Neural progenitor cell (in vitro differentiated cells): ENCODE data around the gene GABRG2. TPM values are rescaled to one million over a fixed set of nuclear protein-coding genes. Genes with fewer than 3 reads are reported as not detected.
"Not testable (repeated sequence)": the region's sequence is repeated elsewhere in the genome, so short reads cannot be mapped to it uniquely, and the experiment has no call there.

Source experiments
- DNase-seq: peaks from one replicate; pipeline ENCODE4 v3.0.0-alpha.2; 2016; ENCODE audit warnings: low spot score
- H2AFZ ChIP-seq: fragments of 200-600 bp; sonication (generic); replicated peaks from 2 replicates; pipeline ENCODE4 v1.6.1; 2016; ENCODE audit warnings: antibody characterized with exemption
- H3F3A ChIP-seq: fragments of 200-600 bp; sonication (generic); 2 replicates; pipeline ENCODE4 v1.6.1; 2016; ENCODE audit warnings: antibody characterized with exemption, low read depth
- H3K27ac ChIP-seq: fragments of 200-600 bp; sonication (generic); 2 replicates; pipeline ENCODE4 v1.5.1; 2016; ENCODE audit warnings: mild to moderate bottlenecking
- H3K27me3 ChIP-seq: fragments of 200-600 bp; sonication (generic); 2 replicates; pipeline ENCODE4 v1.6.1; 2016; ENCODE audit warnings: mild to moderate bottlenecking, moderate library complexity
- H3K36me3 ChIP-seq: fragments of 200-600 bp; sonication (generic); 2 replicates; pipeline ENCODE4 v1.5.1; 2016
- H3K4me1 ChIP-seq: fragments of 200-600 bp; sonication (generic); 2 replicates; pipeline ENCODE4 v1.6.1; 2016; ENCODE audit warnings: mixed run types
- H3K4me2 ChIP-seq: fragments of 200-600 bp; sonication (generic); 2 replicates; pipeline ENCODE4 v1.6.1; 2016
- H3K4me3 ChIP-seq: fragments of 200-600 bp; sonication (generic); 2 replicates; pipeline ENCODE4 v1.5.1; 2016
- H3K79me2 ChIP-seq: fragments of 200-600 bp; sonication (generic); 2 replicates; pipeline ENCODE4 v1.6.1; 2016; ENCODE audit warnings: low read depth
- H3K9ac ChIP-seq: fragments of 200-600 bp; sonication (generic); 2 replicates; pipeline ENCODE4 v1.6.1; 2016
- H3K9me3 ChIP-seq: fragments of 200-600 bp; sonication (generic); 2 replicates; pipeline ENCODE4 v1.5.1; 2016; ENCODE audit warnings: low read depth
- H4K20me1 ChIP-seq: fragments of 200-600 bp; sonication (generic); 2 replicates; pipeline ENCODE4 v1.6.1; 2016; ENCODE audit warnings: low read depth
- H3K27ac Mint-ChIP-seq: 3 replicates; pipeline ENCODE4 v1.8.0; 2021; ENCODE audit warnings: mixed read lengths
- H3K27me3 Mint-ChIP-seq: 2 replicates; pipeline ENCODE4 v1.8.0; 2022; ENCODE audit warnings: low read depth, mild to moderate bottlenecking, inconsistent platforms, moderate library complexity, mixed read lengths; ENCODE audit not compliant: insufficient read depth
- H3K36me3 Mint-ChIP-seq: 3 replicates; pipeline ENCODE4 v1.8.0; 2021; ENCODE audit warnings: mixed read lengths
- H3K4me1 Mint-ChIP-seq: 3 replicates; pipeline ENCODE4 v1.8.0; 2021; ENCODE audit warnings: mixed read lengths
- H3K4me3 Mint-ChIP-seq: 3 replicates; pipeline ENCODE4 v1.8.0; 2021; ENCODE audit warnings: mild to moderate bottlenecking, moderate library complexity, mixed read lengths
- H3K9me3 Mint-ChIP-seq: 3 replicates; pipeline ENCODE4 v1.8.0; 2020; ENCODE audit warnings: mixed read lengths
- CTCF ChIP-seq: fragments of 200-600 bp; sonication (generic); IDR thresholded peaks from 2 replicates; pipeline ENCODE4 v1.5.1; 2017; ENCODE audit warnings: antibody characterized with exemption, mild to moderate bottlenecking
- EZH2 ChIP-seq: fragments of 200-600 bp; sonication (generic); IDR thresholded peaks from 2 replicates; pipeline ENCODE4 v1.6.1; 2017; ENCODE audit warnings: antibody characterized with exemption, mild to moderate bottlenecking, moderate library complexity
- EZH2phosphoT487 ChIP-seq: fragments of 200-600 bp; sonication (generic); IDR thresholded peaks from 2 replicates; pipeline ENCODE4 v1.6.1; 2017; ENCODE audit warnings: antibody characterized with exemption
- total RNA-seq: library from RNA; depleted of rRNA; stranded (reverse); fragments of >200 nt; gene quantifications from 2 replicates; pipeline ENCODE4 v1.2.3, GENCODE V29; 2015; ENCODE audit warnings: low replicate concordance

GABRG2 gene
- total RNA-seq, 1 donor from 2014 or later, result 0.64 TPM

GRCh38 chr5:162037431-162037830 lies 30.1 kb upstream of the GABRG2 start:
- Mint-ChIP-seq H3K4me1 (no peaks in the 10 kb centered on the region), H3K4me3 (no peak overlapping the region), H3K36me3 (no peaks in the 10 kb centered on the region), H3K27ac (no peak overlapping the region), H3K9me3 (peaks cover 2% of the 10 kb centered on the region), H3K27me3 (no peaks in the 10 kb centered on the region)
- Histone ChIP-seq H3K79me2 (no peaks in the 10 kb centered on the region), H3K4me3 (no peak overlapping the region), H3K9me3 (no peaks in the 10 kb centered on the region), H3K36me3 (no peaks in the 10 kb centered on the region), H3K4me1 (no peaks in the 10 kb centered on the region), H2AFZ (no peak overlapping the region), H3K9ac (no peak overlapping the region), H3F3A (no peaks in the 10 kb centered on the region), H3K27me3 (no peaks in the 10 kb centered on the region), H4K20me1 (no peaks in the 10 kb centered on the region), H3K27ac (no peak overlapping the region), H3K4me2 (no peak overlapping the region)
- no peak for TF ChIP-seq CTCF
- TF ChIP-seq EZH2phosphoT487, result no peak
- TF ChIP-seq EZH2, result no peak
- DNase-seq, result no peak

- no peak overlapping the region for H3K27ac Mint-ChIP-seq
- Histone ChIP-seq H3K4me2 (no peak overlapping the region), H3F3A (no peaks in the 10 kb centered on the region), H3K4me1 (no peaks in the 10 kb centered on the region), H3K27me3 (no peaks in the 10 kb centered on the region), H3K79me2 (no peaks in the 10 kb centered on the region), H3K9ac (no peak overlapping the region), H4K20me1 (no peaks in the 10 kb centered on the region), H3K4me3 (no peak overlapping the region), H3K9me3 (no peaks in the 10 kb centered on the region), H3K36me3 (no peaks in the 10 kb centered on the region), H3K27ac (no peak overlapping the region), H2AFZ (no peak overlapping the region)
- H3K36me3 Mint-ChIP-seq, result no peaks in the 10 kb centered on the region
- no peaks in the 10 kb centered on the region for H3K27me3 Mint-ChIP-seq
- no peak for DNase-seq
- no peaks in the 10 kb centered on the region for H3K9me3 Mint-ChIP-seq
- H3K4me1 Mint-ChIP-seq, result no peaks in the 10 kb centered on the region
- TF ChIP-seq EZH2, result no peak
- no peak for TF ChIP-seq EZH2phosphoT487
- no peak for TF ChIP-seq CTCF
- H3K4me3 Mint-ChIP-seq, result no peak overlapping the region
Observed at GRCh38 chr5:162047279-162047678, 20.3 kb upstream of the GABRG2 start.

GRCh38 chr5:162052676-162053075 lies 14.9 kb upstream of the GABRG2 start:
- no peaks in the 10 kb centered on the region for H3K4me1 Mint-ChIP-seq
- H3K4me3 Mint-ChIP-seq, result no peak overlapping the region
- no peak overlapping the region for H3K4me2 ChIP-seq
- no peaks in the 10 kb centered on the region for H3K9me3 Mint-ChIP-seq
- no peak overlapping the region for H3K4me3 ChIP-seq
- H3K27ac ChIP-seq, result no peak overlapping the region
- H3K9me3 ChIP-seq, result no peaks in the 10 kb centered on the region
- TF ChIP-seq EZH2, result no peak
- TF ChIP-seq CTCF, result no peak
- TF ChIP-seq EZH2phosphoT487, result no peak
- DNase-seq, result no peak
- H3K36me3 ChIP-seq, result no peaks in the 10 kb centered on the region
- H3K36me3 Mint-ChIP-seq, result no peaks in the 10 kb centered on the region
- H3K9ac ChIP-seq, result no peak overlapping the region
- H3K79me2 ChIP-seq, result no peaks in the 10 kb centered on the region
- no peaks in the 10 kb centered on the region for H4K20me1 ChIP-seq
- no peak overlapping the region for H2AFZ ChIP-seq
- H3K4me1 ChIP-seq, result no peaks in the 10 kb centered on the region
- no peak overlapping the region for H3K27ac Mint-ChIP-seq
- no peaks in the 10 kb centered on the region for H3F3A ChIP-seq
- peaks cover 2% of the 10 kb centered on the region for H3K27me3 Mint-ChIP-seq
- no peaks in the 10 kb centered on the region for H3K27me3 ChIP-seq

GRCh38 chr5:162055095-162055494 lies 12.5 kb upstream of the GABRG2 start:
- not testable (repeated sequence) for H3K4me3 Mint-ChIP-seq, H3K4me1 ChIP-seq, H3K9me3 Mint-ChIP-seq, H3K27ac Mint-ChIP-seq, H3K27me3 Mint-ChIP-seq, H3K27ac ChIP-seq, H3K9ac ChIP-seq, H3K27me3 ChIP-seq, H3K36me3 ChIP-seq, H3F3A ChIP-seq, H4K20me1 ChIP-seq, DNase-seq, H3K4me3 ChIP-seq, H3K4me1 Mint-ChIP-seq, H3K79me2 ChIP-seq, H3K4me2 ChIP-seq, H2AFZ ChIP-seq, H3K36me3 Mint-ChIP-seq, H3K9me3 ChIP-seq
